Activated T-cell treated with anti-CD3 and anti-CD28 coated beads, Interleukin-2, amount 50 U/mL, for 4 hours (primary cell): ENCODE results near the gene MID1. TPM values are rescaled to one million over a fixed set of nuclear protein-coding genes. Genes with fewer than 3 reads are reported as not detected.

Experiments
- ATAC-seq, 2 donors: fragments of 200-7000 bp; cut with Tn5 transposase; one replicate each; pipeline ENCODE4 v1.10.0; 2021
- DNase-seq: peaks from one replicate; pipeline ENCODE4 v3.0.0-alpha.2; 2020
- H3K27me3 Mint-ChIP-seq: one replicate; pipeline ENCODE4 v1.8.0; 2021; ENCODE audit warnings: low read depth, mixed read lengths
- H3K36me3 Mint-ChIP-seq: one replicate; pipeline ENCODE4 v1.8.0; 2022; ENCODE audit warnings: mixed read lengths; ENCODE audit not compliant: insufficient read depth
- H3K4me1 Mint-ChIP-seq: one replicate; pipeline ENCODE4 v1.8.0; 2021; ENCODE audit warnings: low read depth, mixed read lengths
- H3K4me3 Mint-ChIP-seq: one replicate; pipeline ENCODE4 v1.8.0; 2021; ENCODE audit warnings: mild to moderate bottlenecking, moderate library complexity, mixed read lengths
- H3K9me3 Mint-ChIP-seq: one replicate; pipeline ENCODE4 v1.8.0; 2021; ENCODE audit warnings: mixed read lengths
- total RNA-seq, 3 donors: library from RNA; stranded (reverse); gene quantifications; one replicate each; pipeline ENCODE4 v1.2.1, GENCODE V29; 2021

MID1 gene
- total RNA-seq, 3 donors from 2014 or later, result 0.16 to 0.25 (median 0.24) TPM

DNA sequence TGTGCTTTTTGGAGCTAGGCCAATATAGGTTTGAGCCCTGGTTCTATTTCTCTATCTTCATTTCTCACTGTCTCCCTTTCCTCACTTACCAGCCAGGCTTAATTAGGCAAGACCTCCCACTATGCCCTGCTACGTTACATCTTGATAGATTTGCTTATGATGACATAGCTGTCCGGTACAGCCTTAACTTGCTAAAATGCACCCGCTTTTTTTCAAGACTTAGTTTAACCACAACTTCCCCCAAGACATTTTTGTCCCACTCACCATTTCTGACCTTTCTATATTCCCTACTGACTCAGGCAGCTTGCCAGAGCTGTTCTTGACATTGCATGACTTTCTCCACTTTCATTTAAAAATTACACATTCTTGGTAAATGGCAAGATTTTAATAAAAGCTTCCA, 152.6 kb downstream of the MID1 start:
- DNase-seq, result no peak
- Mint-ChIP-seq H3K9me3 (no peaks in the 10 kb centered on the region), H3K4me3 (no peak overlapping the region), H3K36me3 (no peaks in the 10 kb centered on the region), H3K27me3 (no peaks in the 10 kb centered on the region), H3K4me1 (no peaks in the 10 kb centered on the region)
- no peak for ATAC-seq

DNA sequence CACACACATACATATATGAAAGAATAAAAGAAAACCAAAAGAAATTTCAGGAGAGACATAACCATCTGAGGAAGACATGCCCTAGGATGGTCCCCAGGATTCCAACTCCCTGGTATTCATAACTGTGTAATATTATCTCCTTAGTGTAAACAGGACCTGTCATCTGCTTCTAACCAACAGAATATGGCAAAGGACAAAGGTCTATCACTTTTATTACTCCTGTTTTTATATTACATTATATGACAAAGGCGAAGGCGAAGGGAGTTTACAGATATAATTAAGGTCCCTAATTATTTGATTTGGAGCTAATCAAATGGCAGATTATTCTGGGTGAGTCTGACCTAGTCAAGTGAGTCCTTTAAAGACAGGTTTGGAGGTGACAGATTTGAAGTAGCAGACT, 155.1 kb downstream of the MID1 start:
- H3K9me3 Mint-ChIP-seq, result no peaks in the 10 kb centered on the region
- ATAC-seq (no peak), DNase-seq (no peak)
- H3K36me3 Mint-ChIP-seq, result no peaks in the 10 kb centered on the region
- no peaks in the 10 kb centered on the region for H3K4me1 Mint-ChIP-seq
- H3K27me3 Mint-ChIP-seq, result no peaks in the 10 kb centered on the region
- H3K4me3 Mint-ChIP-seq, result no peak overlapping the region

DNA sequence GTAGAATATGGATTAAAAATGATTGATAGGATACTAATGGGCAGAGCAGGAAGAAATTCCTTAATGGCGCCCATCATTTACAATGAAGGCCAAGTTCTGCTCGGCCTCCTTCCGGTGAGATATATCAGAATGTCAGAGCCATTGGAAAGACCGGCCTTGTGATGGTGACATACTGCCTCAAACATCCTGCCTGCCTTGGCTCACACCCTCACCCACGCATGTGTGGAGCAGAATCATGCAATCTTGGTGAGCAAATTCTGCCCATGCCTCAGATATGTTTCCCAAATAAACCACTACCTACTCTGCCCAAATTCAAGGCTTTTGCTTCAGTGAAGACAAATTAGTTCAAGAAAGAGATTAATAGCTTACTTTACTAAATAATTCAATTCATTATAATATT, 163.3 kb downstream of the MID1 start:
- ATAC-seq (no peak), DNase-seq (no peak)
- Mint-ChIP-seq H3K4me1 (no peaks in the 10 kb centered on the region), H3K4me3 (no peak overlapping the region), H3K9me3 (peaks cover 5% of the 10 kb centered on the region), H3K27me3 (no peaks in the 10 kb centered on the region), H3K36me3 (no peaks in the 10 kb centered on the region)

DNA sequence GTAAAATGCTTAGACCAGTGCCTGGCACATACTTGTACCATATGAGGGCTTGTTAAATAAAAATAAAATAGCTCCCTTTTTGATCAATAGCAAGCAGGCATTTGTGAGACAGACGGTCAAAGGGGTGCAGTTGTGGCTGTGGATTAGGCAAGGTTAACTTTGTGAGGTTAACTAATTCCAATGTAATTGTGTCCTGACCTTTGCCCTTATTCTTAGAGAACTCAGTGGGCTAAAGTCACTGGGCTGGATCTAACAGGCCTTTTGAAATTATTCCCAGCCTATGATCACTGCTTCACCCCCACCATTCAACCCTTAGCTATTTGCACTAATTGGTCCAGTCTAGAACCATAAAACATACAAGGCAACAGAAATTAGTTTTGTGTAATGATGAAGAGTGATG, 166.4 kb downstream of the MID1 start:
- Mint-ChIP-seq H3K4me3 (no peak overlapping the region), H3K27me3 (no peaks in the 10 kb centered on the region), H3K4me1 (no peaks in the 10 kb centered on the region), H3K9me3 (peaks cover 5% of the 10 kb centered on the region), H3K36me3 (no peaks in the 10 kb centered on the region)
- ATAC-seq, result no peak
- no peak for DNase-seq

DNA sequence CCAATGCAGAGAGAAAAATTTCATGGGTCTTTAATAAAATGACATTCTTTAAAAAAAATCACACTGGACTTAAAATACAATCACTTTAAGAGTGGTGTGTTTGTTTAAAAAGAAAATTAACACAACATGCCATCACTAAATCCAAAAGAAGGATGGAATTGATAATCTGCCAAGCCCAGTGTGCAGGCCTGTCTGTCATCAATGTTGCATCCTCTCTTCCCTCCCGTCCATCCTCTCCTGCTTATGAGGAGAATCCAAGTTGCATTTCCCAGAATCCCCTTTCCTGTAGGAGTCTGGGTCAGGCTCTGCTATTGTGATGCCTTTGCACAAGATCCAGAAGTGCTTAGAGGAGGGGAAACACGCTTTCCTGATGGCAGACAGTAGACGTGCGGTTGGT, 169.4 kb downstream of the MID1 start:
- DNase-seq (no peak), ATAC-seq (no peak)
- H3K27me3 Mint-ChIP-seq, result no peaks in the 10 kb centered on the region
- no peaks in the 10 kb centered on the region for H3K36me3 Mint-ChIP-seq
- no peaks in the 10 kb centered on the region for H3K4me1 Mint-ChIP-seq
- H3K9me3 Mint-ChIP-seq, result peaks cover 5% of the 10 kb centered on the region
- H3K4me3 Mint-ChIP-seq, result no peak overlapping the region

DNA sequence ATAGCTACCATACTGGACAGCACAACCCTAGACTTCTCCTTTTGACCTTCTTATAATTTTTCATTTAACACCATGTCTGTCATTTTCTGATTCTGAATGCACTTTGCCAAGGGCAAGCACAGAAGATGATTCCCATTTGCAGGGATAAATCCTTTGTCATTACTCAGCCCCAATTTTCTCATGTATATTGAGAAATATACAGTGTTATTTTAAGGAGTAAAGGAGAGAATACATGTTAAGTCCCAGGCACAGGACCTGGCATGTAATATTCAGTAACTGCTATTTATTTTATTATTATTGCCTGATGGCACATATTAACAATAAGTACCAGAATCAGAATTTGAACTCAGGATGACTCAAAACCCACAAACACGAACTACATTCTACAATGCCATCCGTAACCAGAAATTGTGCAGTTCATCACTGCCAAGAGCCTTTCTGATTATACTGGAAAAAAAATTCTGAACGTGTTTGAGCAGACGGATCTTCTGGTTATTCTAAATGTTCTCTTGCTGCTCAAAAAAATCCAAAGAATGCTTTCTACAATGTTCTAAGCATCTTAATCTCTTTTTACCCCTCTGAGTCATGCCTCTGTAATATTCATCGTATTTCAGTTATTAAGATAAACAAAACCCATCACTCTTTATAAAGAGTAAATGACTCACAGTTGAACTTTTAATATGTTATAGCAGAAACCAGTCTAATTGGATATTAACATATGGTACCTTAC, 170.0 kb downstream of the MID1 start:
- no peak for ATAC-seq
- H3K9me3 Mint-ChIP-seq, result peaks cover 5% of the 10 kb centered on the region
- no peak for DNase-seq
- H3K36me3 Mint-ChIP-seq, result no peaks in the 10 kb centered on the region
- no peaks in the 10 kb centered on the region for H3K27me3 Mint-ChIP-seq
- H3K4me1 Mint-ChIP-seq, result no peaks in the 10 kb centered on the region
- no peak overlapping the region for H3K4me3 Mint-ChIP-seq

DNA sequence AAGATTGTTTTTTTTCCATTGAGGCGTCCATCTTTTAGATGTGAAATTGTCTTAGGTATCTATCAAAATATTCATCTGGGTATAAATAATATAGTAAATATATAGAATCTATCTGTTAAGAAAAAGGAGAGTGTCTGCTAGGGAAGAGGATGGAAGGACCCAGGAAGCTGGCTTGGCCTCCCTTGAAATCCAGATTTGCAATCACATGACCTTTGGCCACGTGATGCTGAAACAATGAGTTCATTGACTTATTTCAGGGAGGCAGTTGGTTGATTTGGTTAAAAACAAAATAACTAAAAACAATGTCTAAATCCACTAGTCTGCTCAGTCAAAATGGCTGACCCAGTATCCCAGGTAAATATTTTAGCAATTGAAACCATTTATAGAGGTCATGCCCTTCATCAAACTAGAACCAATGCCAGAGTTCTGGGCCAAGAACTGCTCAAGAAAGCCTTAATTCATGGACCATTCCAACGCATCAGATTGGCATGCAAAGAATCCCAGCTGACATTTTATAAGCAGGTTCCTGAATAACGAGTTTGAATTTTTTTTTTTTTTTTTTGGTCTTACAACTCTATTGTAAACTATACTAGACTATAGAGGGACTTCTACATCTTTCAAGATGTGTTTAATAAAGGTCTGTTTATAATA, 172.7 kb downstream of the MID1 start:
- H3K4me1 Mint-ChIP-seq, result no peaks in the 10 kb centered on the region
- no peak overlapping the region for H3K4me3 Mint-ChIP-seq
- peaks cover under 1% of the 10 kb centered on the region for H3K9me3 Mint-ChIP-seq
- ATAC-seq (no peak), DNase-seq (no peak)
- no peaks in the 10 kb centered on the region for H3K27me3 Mint-ChIP-seq
- H3K36me3 Mint-ChIP-seq, result no peaks in the 10 kb centered on the region

DNA sequence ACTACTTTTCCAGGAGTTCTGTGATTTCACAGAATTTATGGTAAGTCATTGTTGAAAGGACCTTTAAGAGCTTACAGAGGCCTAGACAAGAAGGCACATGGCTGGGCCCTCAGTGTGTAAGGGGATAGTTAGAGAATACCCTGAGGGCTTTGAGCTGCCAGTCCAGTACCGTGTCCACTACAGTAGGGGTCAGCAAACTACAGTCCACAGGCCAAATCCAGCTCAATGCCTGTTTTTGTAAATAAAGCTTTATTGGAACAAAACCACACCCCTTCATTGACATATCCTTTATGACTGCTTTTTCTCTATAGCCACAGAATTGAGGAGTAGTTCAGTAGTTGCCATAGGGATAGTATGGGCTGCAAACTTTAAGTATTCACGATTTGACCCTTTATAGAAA, 176.2 kb downstream of the MID1 start:
- DNase-seq (no peak), ATAC-seq (no peak)
- Mint-ChIP-seq H3K4me1 (no peaks in the 10 kb centered on the region), H3K4me3 (no peak overlapping the region), H3K27me3 (no peaks in the 10 kb centered on the region), H3K36me3 (no peaks in the 10 kb centered on the region), H3K9me3 (peaks cover 7% of the 10 kb centered on the region)

DNA sequence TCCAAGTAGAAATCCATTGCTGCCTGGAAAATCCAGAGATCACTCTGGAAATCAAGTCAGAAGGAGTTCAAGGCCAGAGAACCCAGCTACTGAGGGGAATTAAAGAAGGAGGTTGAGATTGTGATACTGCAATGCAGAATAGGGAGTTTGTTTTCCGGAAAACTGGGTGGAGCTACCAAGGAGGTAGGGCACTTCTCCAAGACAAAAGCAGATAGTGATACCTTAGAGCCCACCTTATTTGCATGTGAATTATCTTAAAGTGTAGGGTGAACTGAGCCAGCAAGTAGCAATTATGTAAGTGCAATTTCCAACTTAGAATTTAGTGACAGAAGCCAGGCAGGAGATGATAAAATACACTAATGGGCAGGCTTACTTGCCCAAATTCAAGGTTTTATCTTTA, 178.9 kb downstream of the MID1 start:
- Mint-ChIP-seq H3K4me1 (no peaks in the 10 kb centered on the region), H3K36me3 (no peaks in the 10 kb centered on the region), H3K4me3 (no peak overlapping the region), H3K27me3 (no peaks in the 10 kb centered on the region), H3K9me3 (peaks cover 7% of the 10 kb centered on the region)
- DNase-seq (no peak), ATAC-seq (no peak)

DNA sequence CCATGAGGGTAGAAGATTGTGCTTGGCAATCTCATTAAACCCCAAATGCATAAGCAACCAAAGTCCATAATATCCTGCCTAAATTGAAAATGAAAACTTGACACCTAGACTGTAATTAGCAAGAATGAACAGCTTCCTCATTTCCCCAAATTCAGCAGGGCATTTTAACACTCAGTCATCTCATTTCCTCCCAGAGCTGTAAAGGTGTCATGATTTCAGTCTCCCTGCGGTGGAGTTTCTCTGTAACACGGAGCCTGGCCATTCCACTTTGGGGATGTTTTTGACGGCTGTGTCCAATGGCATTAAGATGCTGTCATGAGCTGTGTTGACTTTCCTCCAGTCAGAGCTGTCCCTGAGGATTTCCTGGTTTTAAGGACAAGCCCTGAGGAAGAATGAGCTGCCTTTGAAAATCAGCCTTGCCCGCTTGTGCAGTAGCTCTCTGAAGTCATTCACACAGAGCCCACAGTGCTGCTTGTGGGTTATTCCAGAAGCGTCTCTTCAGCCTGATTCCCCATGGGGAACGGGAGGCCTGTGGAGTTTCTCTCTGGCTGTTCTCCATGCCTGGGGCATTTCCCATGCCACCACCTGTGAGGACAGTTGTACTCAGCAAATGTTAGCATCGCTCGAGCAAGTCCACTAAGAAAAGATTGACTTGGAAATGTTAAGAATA, 187.0 kb downstream of the MID1 start:
- no peak for DNase-seq
- no peaks in the 10 kb centered on the region for H3K9me3 Mint-ChIP-seq
- H3K4me3 Mint-ChIP-seq, result no peak overlapping the region
- H3K27me3 Mint-ChIP-seq, result no peaks in the 10 kb centered on the region
- no peaks in the 10 kb centered on the region for H3K36me3 Mint-ChIP-seq
- no peaks in the 10 kb centered on the region for H3K4me1 Mint-ChIP-seq
- no peak for ATAC-seq

DNA sequence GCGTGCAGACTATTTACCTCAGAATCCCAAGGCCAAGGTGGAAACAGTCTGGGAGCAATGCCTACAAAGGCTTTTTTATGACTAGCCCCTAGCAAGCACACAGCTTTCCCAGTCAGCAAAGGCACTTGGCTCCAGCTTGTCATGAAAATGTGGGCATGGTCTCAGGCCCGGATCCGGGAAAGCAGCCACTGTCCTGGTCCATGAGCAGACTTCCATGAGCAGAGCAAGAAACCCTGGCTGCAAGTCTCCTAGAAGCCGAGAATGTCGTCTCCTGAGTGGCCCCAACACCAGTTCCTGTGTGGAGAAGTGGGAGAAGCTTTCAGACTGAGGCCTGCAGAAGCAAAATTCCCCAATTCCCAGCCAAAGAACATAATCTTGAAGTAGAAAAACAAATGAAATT, 190.5 kb downstream of the MID1 start:
- no peaks in the 10 kb centered on the region for H3K27me3 Mint-ChIP-seq
- ATAC-seq, result no peak
- H3K4me1 Mint-ChIP-seq, result no peaks in the 10 kb centered on the region
- H3K4me3 Mint-ChIP-seq, result no peak overlapping the region
- H3K36me3 Mint-ChIP-seq, result no peaks in the 10 kb centered on the region
- no peak for DNase-seq
- H3K9me3 Mint-ChIP-seq, result no peaks in the 10 kb centered on the region

DNA sequence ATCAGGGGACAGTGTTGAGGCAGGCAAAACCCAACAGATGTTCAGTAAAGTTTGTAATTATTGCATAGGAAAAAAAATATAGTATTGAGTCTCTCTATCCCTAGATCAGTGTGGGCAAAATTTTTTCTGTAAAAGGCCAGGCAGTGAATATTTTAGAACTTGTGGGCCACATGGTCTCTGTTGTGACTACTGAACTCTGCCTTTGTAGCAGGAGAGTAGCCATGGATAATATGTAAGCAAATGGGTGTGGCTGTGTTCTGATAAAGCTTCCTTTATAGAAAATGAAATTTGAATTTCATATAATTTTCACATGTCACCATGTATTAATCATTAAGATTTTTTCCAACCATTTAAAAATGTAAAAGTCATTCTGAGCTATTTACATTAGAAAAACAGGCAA, 193.1 kb downstream of the MID1 start:
- no peaks in the 10 kb centered on the region for H3K9me3 Mint-ChIP-seq
- DNase-seq, result no peak
- ATAC-seq, result no peak
- H3K4me1 Mint-ChIP-seq, result no peaks in the 10 kb centered on the region
- H3K4me3 Mint-ChIP-seq, result no peak overlapping the region
- H3K36me3 Mint-ChIP-seq, result no peaks in the 10 kb centered on the region
- H3K27me3 Mint-ChIP-seq, result no peaks in the 10 kb centered on the region

DNA sequence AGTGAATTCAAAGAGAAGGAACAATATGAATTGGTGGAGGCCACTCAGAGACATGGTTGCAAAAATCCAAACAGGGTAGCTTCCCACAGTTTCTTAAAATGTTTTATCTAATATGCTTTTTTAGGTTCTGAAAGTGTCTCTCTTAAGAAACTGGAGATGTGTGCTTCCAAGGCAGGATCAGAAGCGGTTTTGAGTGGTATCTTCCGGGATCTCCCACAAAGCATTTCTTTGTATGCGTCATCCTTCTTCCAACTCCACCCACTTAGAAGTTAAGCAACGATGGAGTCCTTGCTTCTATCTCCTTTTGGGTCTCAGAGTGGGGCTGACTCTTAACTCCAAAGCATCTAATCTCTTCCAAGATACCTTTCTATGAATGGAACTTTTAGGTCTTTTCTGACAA, 196.7 kb downstream of the MID1 start:
- Mint-ChIP-seq H3K36me3 (no peaks in the 10 kb centered on the region), H3K4me1 (no peaks in the 10 kb centered on the region), H3K9me3 (no peaks in the 10 kb centered on the region), H3K4me3 (no peak overlapping the region), H3K27me3 (no peaks in the 10 kb centered on the region)
- DNase-seq (no peak), ATAC-seq (no peak)

DNA sequence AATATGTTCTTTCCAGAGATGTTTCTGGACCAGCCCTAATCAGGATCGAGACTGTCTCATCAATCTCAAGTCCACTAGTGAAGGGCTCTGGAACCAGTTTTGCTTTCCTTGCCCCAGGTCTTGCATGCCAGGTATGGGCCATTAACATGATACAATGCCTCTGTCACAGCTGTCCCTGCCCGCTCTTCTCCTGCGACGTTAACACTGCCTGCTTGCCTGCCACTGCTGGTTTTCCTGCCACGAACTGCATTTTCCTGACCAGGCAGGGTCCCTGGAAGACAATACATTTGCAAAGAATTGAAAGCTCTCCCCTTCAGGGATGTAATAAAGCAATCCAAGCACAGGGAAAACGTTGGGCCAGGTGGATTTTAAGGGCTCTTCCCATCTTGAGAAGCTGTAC, 200.3 kb downstream of the MID1 start:
- H3K36me3 Mint-ChIP-seq, result no peaks in the 10 kb centered on the region
- H3K9me3 Mint-ChIP-seq, result no peaks in the 10 kb centered on the region
- DNase-seq (no peak), ATAC-seq (no peak)
- no peak overlapping the region for H3K4me3 Mint-ChIP-seq
- H3K4me1 Mint-ChIP-seq, result no peaks in the 10 kb centered on the region
- H3K27me3 Mint-ChIP-seq, result no peaks in the 10 kb centered on the region

DNA sequence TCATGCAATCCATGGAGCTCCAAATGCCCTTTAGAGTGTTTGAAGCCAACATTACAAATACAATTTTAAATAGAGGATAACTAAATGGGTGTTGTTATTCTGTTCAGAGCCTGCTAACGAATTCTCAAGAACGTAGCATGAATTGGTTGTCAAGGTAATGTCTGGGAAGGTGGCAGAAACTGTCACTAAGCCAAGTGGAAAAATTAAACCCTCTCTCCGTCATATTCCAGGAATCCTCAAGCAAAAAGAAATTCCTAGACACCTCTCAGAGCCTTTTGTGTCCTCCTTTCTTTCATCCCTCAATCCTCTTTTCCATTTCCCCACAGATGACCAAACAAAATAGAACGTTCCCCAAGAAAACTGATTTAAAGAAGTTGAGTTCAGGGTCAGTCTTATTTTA, 204.0 kb downstream of the MID1 start:
- H3K27me3 Mint-ChIP-seq, result no peaks in the 10 kb centered on the region
- H3K9me3 Mint-ChIP-seq, result no peaks in the 10 kb centered on the region
- no peaks in the 10 kb centered on the region for H3K4me1 Mint-ChIP-seq
- ATAC-seq, result no peak
- no peaks in the 10 kb centered on the region for H3K36me3 Mint-ChIP-seq
- H3K4me3 Mint-ChIP-seq, result no peak overlapping the region
- no peak for DNase-seq
